AG04449 (cell line): Measurements from ENCODE around the gene GM2A.

Source experiments
- CTCF ChIA-PET: fragments of 350-600 bp; formaldehyde crosslinking; extraction: SDS; loops from one replicate; lab custom pipeline; 2021; ENCODE audit warnings: antibody characterized with exemption; lab: Yijun Ruan, JAX
- POLR2A ChIA-PET: fragments of 400-600, 350-600 bp; formaldehyde crosslinking; extraction: SDS; loops from one replicate; lab custom pipeline; 2020; ENCODE audit warnings: antibody characterized with exemption, inconsistent platforms; lab: Yijun Ruan, JAX
- DNase-seq: peaks from one replicate; pipeline ENCODE4 v3.0.0-alpha.2; 2010; ENCODE audit warnings: low read depth, low spot score
- H3K4me3 ChIP-seq: 2 replicates; pipeline ENCODE4 v1.5.1; 2011; ENCODE audit warnings: low read depth, mild to moderate bottlenecking, control low read depth, low read length
- CTCF ChIP-seq: IDR thresholded peaks from one replicate; pipeline ENCODE4 v1.5.1; 2011; ENCODE audit warnings: mild to moderate bottlenecking, moderate library complexity, low read length, control low read depth, inconsistent platforms; ENCODE audit not compliant: insufficient read depth; ENCODE audit errors: missing control alignments

GM2A gene

GRCh38 chr5:151224372-151224771 is 28.6 kb upstream of the GM2A start:
- no peak for DNase-seq
- POLR2A ChIA-PET, result interaction anchor here (1.1 kb wide), 1 partner anchor 28 kb away, joined by 4 read pairs; the partner anchor contains the start of gene GM2A
- CTCF ChIA-PET, result interaction anchor here (0.6 to 2.7 kb wide), 6 partner anchors 10 to 433 kb away, joined by 3 to 7 read pairs (median 4); no protein-coding TSS in a partner anchor
- H3K4me3 ChIP-seq, result no peak overlapping the region; the same call in 1 of the 2 replicates
- no peak for TF ChIP-seq CTCF

- H3K4me3 ChIP-seq, result no peak overlapping the region
- DNase-seq, result no peak
- TF ChIP-seq CTCF, result no peak
- ChIA-PET POLR2A (no interaction called here), CTCF (interaction anchor here (1.2 to 2.7 kb wide), 2 partner anchors 60 to 110 kb away, joined by 3 to 7 read pairs; no protein-coding TSS in a partner anchor)
These were observed 27.9 kb upstream of the GM2A start for GRCh38 chr5:151225071-151225470.

GRCh38 chr5:151225475-151225874 is 27.5 kb upstream of the GM2A start:
- TF ChIP-seq CTCF, result no peak
- no peak for DNase-seq
- CTCF ChIA-PET, result no interaction called here
- POLR2A ChIA-PET, result no interaction called here
- H3K4me3 ChIP-seq, result no peak overlapping the region

GRCh38 chr5:151227918-151228447 is 25.0 kb upstream of the GM2A start:
- ChIA-PET CTCF (interaction anchor here (1.5 kb wide), 1 partner anchor 11 kb away, joined by 5 read pairs; no protein-coding TSS in a partner anchor), POLR2A (no interaction called here)
- no peak overlapping the region for H3K4me3 ChIP-seq
- no peak for TF ChIP-seq CTCF
- no peak for DNase-seq

GRCh38 chr5:151228986-151229385 is 24.0 kb upstream of the GM2A start:
- CTCF ChIA-PET, result interaction anchor here (1.5 to 2.1 kb wide), 2 partner anchors 9 to 10 kb away, joined by 5 to 14 read pairs; no protein-coding TSS in a partner anchor
- no peak for DNase-seq
- TF ChIP-seq CTCF, result no peak
- POLR2A ChIA-PET, result no interaction called here
- no peak overlapping the region for H3K4me3 ChIP-seq

- DNase-seq, result no peak
- no peak for TF ChIP-seq CTCF
- no peak overlapping the region for H3K4me3 ChIP-seq
- ChIA-PET CTCF (interaction anchor here (1.1 to 2.1 kb wide), 3 partner anchors 8 to 65 kb away, joined by 3 to 14 read pairs (median 3); no protein-coding TSS in a partner anchor), POLR2A (no interaction called here)
These were observed 22.8 kb upstream of the GM2A start for GRCh38 chr5:151230048-151230680.
